Measurements from ENCODE around the gene ACD.

Gene ACD

DNA sequence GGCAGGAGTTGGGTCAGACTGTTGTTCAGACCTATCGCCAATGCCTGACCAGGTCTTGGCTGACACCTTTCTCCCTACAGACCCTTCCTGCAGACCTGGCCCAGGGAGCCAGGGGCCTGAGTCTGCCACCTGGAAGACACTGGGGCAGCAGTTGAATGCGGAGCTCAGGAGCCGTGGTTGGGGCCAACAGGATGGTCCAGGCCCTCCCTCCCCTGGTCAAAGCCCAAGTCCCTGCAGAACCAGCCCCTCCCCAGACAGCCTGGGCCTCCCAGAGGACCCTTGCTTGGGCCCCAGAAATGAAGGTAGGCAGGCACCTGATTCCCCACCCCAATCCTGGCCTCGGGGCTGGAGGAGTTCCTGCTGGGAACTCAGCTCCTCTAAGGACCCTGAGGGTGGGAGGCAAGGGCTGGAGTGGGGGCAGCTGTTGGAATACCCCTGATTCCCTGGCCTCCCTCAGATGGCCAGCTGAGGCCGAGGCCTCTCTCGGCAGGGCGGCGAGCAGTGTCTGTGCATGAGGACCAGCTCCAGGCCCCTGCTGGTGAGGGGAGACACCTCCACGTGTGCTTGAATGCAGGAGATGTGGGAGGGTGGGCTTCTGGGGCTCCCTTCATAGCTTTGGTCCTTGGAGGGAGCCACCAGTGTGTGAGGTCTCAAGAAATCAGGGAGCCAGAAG lies 3.6 kb downstream of the ACD start:
- no peak overlapping the region for H2BK12ac ChIP-seq (ENCODE audit: low read length)
- no peak overlapping the region for H3K4me2 ChIP-seq (ENCODE audit: low read length)
- H3K27ac ChIP-seq (ENCODE audit: low read depth, low read length), result no peak overlapping the region
- DNase-seq, result no peak
- peaks cover 9 to 17% of the 10 kb centered on the region in 2 experiments for H3K36me3 ChIP-seq (ENCODE audit: control insufficient read depth in 1 of 2, insufficient read depth in 2 of 2, low read length in 2 of 2)
- no peak overlapping the region for H3K14ac ChIP-seq (ENCODE audit: low read length)
- WGBS (ENCODE audit: extremely low coverage, insufficient coverage, insufficient read length), result no CpG with 5 or more reads among the region's 9 CpGs
- H2BK120ac ChIP-seq (ENCODE audit: insufficient read depth, low read length, poor library complexity), result no peak overlapping the region
- H3K79me2 ChIP-seq (ENCODE audit: control insufficient read depth, insufficient read depth, low read length, poor library complexity), result peaks cover 3% of the 10 kb centered on the region
- no peak overlapping the region for H4K91ac ChIP-seq (ENCODE audit: low read depth, low read length)
- no peak overlapping the region for H2AFZ ChIP-seq (ENCODE audit: insufficient read depth, low read length, poor library complexity)
- H4K8ac ChIP-seq (ENCODE audit: low read depth, low read length), result no peak overlapping the region
- H3K23ac ChIP-seq (ENCODE audit: low read length), result no peak overlapping the region
- H3K4ac ChIP-seq (ENCODE audit: low read depth, low read length), result no peak overlapping the region
- no peak overlapping the region for H2AK5ac ChIP-seq (ENCODE audit: low read length)
- H4K12ac ChIP-seq (ENCODE audit: low read depth, low read length), result no peak overlapping the region
- peaks cover 11 to 20% of the 10 kb centered on the region in 2 experiments for H3K4me1 ChIP-seq (ENCODE audit: control insufficient read depth in 1 of 2, insufficient read depth in 2 of 2, low read length in 2 of 2)
- H3K9me3 ChIP-seq (ENCODE audit: insufficient read depth, low read depth, low read length), result peaks cover 2% of the 10 kb centered on the region
- no peak overlapping the region for H3K18ac ChIP-seq (ENCODE audit: low read length)
- H3K9ac ChIP-seq (ENCODE audit: low read length), result no peak overlapping the region
- no peak overlapping the region for H3K4me3 ChIP-seq (ENCODE audit: low read depth, low read length)
- H3K27me3 ChIP-seq (ENCODE audit: insufficient read depth, low read length), result no peaks in the 10 kb centered on the region
- peaks cover 7% of the 10 kb centered on the region for H3K79me1 ChIP-seq (ENCODE audit: low read length)
- H2BK5ac ChIP-seq (ENCODE audit: low read depth, low read length, poor library complexity), result no peak overlapping the region

- Histone ChIP-seq H4K91ac (ENCODE audit: low read depth, low read length) (no peak overlapping the region), H3K79me1 (ENCODE audit: low read length) (peaks cover 5% of the 10 kb centered on the region), H2BK12ac (ENCODE audit: low read length) (no peak overlapping the region), H4K12ac (ENCODE audit: low read depth, low read length) (no peak overlapping the region), H3K14ac (ENCODE audit: low read length) (no peak overlapping the region), H3K4me2 (ENCODE audit: low read length) (no peak overlapping the region), H3K4ac (ENCODE audit: low read depth, low read length) (no peak overlapping the region), H3K18ac (ENCODE audit: low read length) (no peak overlapping the region), H3K4me3 (ENCODE audit: low read depth, low read length) (no peak overlapping the region), H4K8ac (ENCODE audit: low read depth, low read length) (no peak overlapping the region), H3K79me2 (ENCODE audit: control insufficient read depth, insufficient read depth, low read length, poor library complexity) (peaks cover 3% of the 10 kb centered on the region), H3K36me3 (ENCODE audit: control insufficient read depth in 1 of 2, insufficient read depth in 2 of 2, low read length in 2 of 2) (peaks cover 9 to 17% of the 10 kb centered on the region in 2 experiments), H2AK5ac (ENCODE audit: low read length) (no peak overlapping the region), H3K9me3 (ENCODE audit: insufficient read depth, low read depth, low read length) (peaks cover 2% of the 10 kb centered on the region), H3K4me1 (ENCODE audit: control insufficient read depth in 1 of 2, insufficient read depth in 2 of 2, low read length in 2 of 2) (peaks cover 11 to 17% of the 10 kb centered on the region in 2 experiments), H2BK120ac (ENCODE audit: insufficient read depth, low read length, poor library complexity) (no peak overlapping the region), H3K27me3 (ENCODE audit: insufficient read depth, low read length) (no peaks in the 10 kb centered on the region), H2BK5ac (ENCODE audit: low read depth, low read length, poor library complexity) (no peak overlapping the region), H3K23ac (ENCODE audit: low read length) (no peak overlapping the region), H2AFZ (ENCODE audit: insufficient read depth, low read length, poor library complexity) (no peak overlapping the region), H3K9ac (ENCODE audit: low read length) (no peak overlapping the region), H3K27ac (ENCODE audit: low read depth, low read length) (no peak overlapping the region)
- no CpG with 5 or more reads among the region's 4 CpGs for WGBS (ENCODE audit: extremely low coverage, insufficient coverage, insufficient read length)
- DNase-seq, result no peak
Measured at GRCh38 chr16:67655363-67655762, 4.7 kb downstream of the ACD start.

GRCh38 chr16:67654403-67654911 lies 5.6 kb downstream of the ACD start:
- H3K4ac ChIP-seq (ENCODE audit: low read depth, low read length), result no peak overlapping the region
- H2AK5ac ChIP-seq (ENCODE audit: low read length), result no peak overlapping the region

DNA sequence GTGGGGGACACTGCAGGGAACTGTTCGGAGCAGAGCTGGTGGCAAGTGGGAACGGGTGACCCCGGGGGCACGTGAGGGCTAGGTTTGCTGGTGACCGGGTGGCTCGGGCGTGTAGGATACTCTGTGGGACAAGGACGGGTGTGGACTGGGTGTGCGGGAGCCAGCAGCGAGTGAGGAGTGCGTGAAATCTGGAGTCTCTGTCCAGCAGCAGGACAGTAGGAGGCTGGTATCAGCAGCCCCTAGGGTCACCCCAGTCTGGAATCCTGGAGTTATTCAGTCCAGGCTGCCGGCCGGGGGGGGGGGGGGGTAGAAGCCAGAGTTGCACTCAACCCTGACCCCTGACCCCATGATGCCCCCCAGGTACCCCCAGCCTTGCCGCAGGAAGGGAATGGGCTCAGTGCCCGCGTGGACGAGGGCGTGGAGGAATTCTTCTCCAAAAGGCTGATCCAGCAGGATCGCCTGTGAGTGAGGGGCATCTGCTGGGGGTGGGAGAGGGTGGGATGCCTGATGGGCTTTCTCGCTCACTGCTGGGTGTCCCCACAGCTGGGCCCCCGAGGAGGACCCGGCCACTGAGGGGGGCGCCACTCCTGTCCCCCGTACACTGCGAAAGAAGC lies 6.2 kb downstream of the ACD start:
- no peaks in the 10 kb centered on the region for H3K27me3 ChIP-seq (ENCODE audit: insufficient read depth, low read length)
- H4K91ac ChIP-seq (ENCODE audit: low read depth, low read length), result no peak overlapping the region
- no peak for DNase-seq
- peaks cover 7% of the 10 kb centered on the region for H3K9me3 ChIP-seq (ENCODE audit: insufficient read depth, low read depth, low read length)
- H2BK5ac ChIP-seq (ENCODE audit: low read depth, low read length, poor library complexity), result no peak overlapping the region
- no peak overlapping the region for H2BK12ac ChIP-seq (ENCODE audit: low read length)
- H3K4me2 ChIP-seq (ENCODE audit: low read length), result peak overlapping the region; percentile 84
- H2BK120ac ChIP-seq (ENCODE audit: insufficient read depth, low read length, poor library complexity), result no peak overlapping the region
- no peaks in the 10 kb centered on the region for H3K79me2 ChIP-seq (ENCODE audit: control insufficient read depth, insufficient read depth, low read length, poor library complexity)
- H3K23ac ChIP-seq (ENCODE audit: low read length), result no peak overlapping the region
- H2AFZ ChIP-seq (ENCODE audit: insufficient read depth, low read length, poor library complexity), result no peak overlapping the region
- H4K12ac ChIP-seq (ENCODE audit: low read depth, low read length), result no peak overlapping the region
- no peak overlapping the region for H3K4ac ChIP-seq (ENCODE audit: low read depth, low read length)
- H3K18ac ChIP-seq (ENCODE audit: low read length), result no peak overlapping the region
- no peaks in the 10 kb centered on the region for H3K79me1 ChIP-seq (ENCODE audit: low read length)
- WGBS (ENCODE audit: extremely low coverage, insufficient coverage, insufficient read length), result no CpG with 5 or more reads among the region's 25 CpGs
- peaks cover 9 to 17% of the 10 kb centered on the region in 2 experiments for H3K36me3 ChIP-seq (ENCODE audit: control insufficient read depth in 1 of 2, insufficient read depth in 2 of 2, low read length in 2 of 2)
- H4K8ac ChIP-seq (ENCODE audit: low read depth, low read length), result no peak overlapping the region
- no peak overlapping the region for H3K27ac ChIP-seq (ENCODE audit: low read depth, low read length)
- no peak overlapping the region for H3K4me3 ChIP-seq (ENCODE audit: low read depth, low read length)
- no peak overlapping the region for H2AK5ac ChIP-seq (ENCODE audit: low read length)
- peaks cover 7 to 10% of the 10 kb centered on the region in 2 experiments for H3K4me1 ChIP-seq (ENCODE audit: control insufficient read depth in 1 of 2, insufficient read depth in 2 of 2, low read length in 2 of 2)
- no peak overlapping the region for H3K9ac ChIP-seq (ENCODE audit: low read length)
- no peak overlapping the region for H3K14ac ChIP-seq (ENCODE audit: low read length)

More at GRCh38 chr16:67654403-67654911, 5.6 kb downstream of the ACD start:
- no peak overlapping the region for H4K91ac ChIP-seq (ENCODE audit: low read depth, low read length)
- H2BK5ac ChIP-seq (ENCODE audit: low read depth, low read length, poor library complexity), result no peak overlapping the region
- no peak overlapping the region for H3K14ac ChIP-seq (ENCODE audit: low read length)
- H4K12ac ChIP-seq (ENCODE audit: low read depth, low read length), result no peak overlapping the region
- WGBS (ENCODE audit: extremely low coverage, insufficient coverage, insufficient read length), result no CpG with 5 or more reads among the region's 30 CpGs
- peaks cover 10 to 15% of the 10 kb centered on the region in 2 experiments for H3K4me1 ChIP-seq (ENCODE audit: control insufficient read depth in 1 of 2, insufficient read depth in 2 of 2, low read length in 2 of 2)
- no peak overlapping the region for H3K4me2 ChIP-seq (ENCODE audit: low read length)
- H2BK120ac ChIP-seq (ENCODE audit: insufficient read depth, low read length, poor library complexity), result no peak overlapping the region
- no peak for DNase-seq
- no peak overlapping the region for H2BK12ac ChIP-seq (ENCODE audit: low read length)
- peaks cover 6% of the 10 kb centered on the region for H3K9me3 ChIP-seq (ENCODE audit: insufficient read depth, low read depth, low read length)
- peaks cover 9 to 17% of the 10 kb centered on the region in 2 experiments for H3K36me3 ChIP-seq (ENCODE audit: control insufficient read depth in 1 of 2, insufficient read depth in 2 of 2, low read length in 2 of 2)
- no peak overlapping the region for H3K4me3 ChIP-seq (ENCODE audit: low read depth, low read length)
- H3K9ac ChIP-seq (ENCODE audit: low read length), result no peak overlapping the region
- no peak overlapping the region for H3K23ac ChIP-seq (ENCODE audit: low read length)
- no peak overlapping the region for H3K27ac ChIP-seq (ENCODE audit: low read depth, low read length)
- no peaks in the 10 kb centered on the region for H3K79me1 ChIP-seq (ENCODE audit: low read length)
- no peak overlapping the region for H3K18ac ChIP-seq (ENCODE audit: low read length)
- no peaks in the 10 kb centered on the region for H3K27me3 ChIP-seq (ENCODE audit: insufficient read depth, low read length)
- H4K8ac ChIP-seq (ENCODE audit: low read depth, low read length), result no peak overlapping the region
- H3K79me2 ChIP-seq (ENCODE audit: control insufficient read depth, insufficient read depth, low read length, poor library complexity), result no peaks in the 10 kb centered on the region
- H2AFZ ChIP-seq (ENCODE audit: insufficient read depth, low read length, poor library complexity), result no peak overlapping the region

Measured in trophoblast cell (in vitro differentiated cells and primary cell).